GM19351 (cell line): ENCODE results near the gene CNOT3.
"Not testable (repeated sequence)": the region's sequence is repeated elsewhere in the genome, so short reads cannot be mapped to it uniquely, and the experiment has no call there.

Experiments used
- ATAC-seq: cut with Tn5 transposase; IDR thresholded peaks from one replicate; pipeline ENCODE4 v1.9.1; 2021; ENCODE audit warnings: mild to moderate bottlenecking, moderate library complexity; ENCODE audit not compliant: unreplicated experiment

Gene CNOT3

DNA sequence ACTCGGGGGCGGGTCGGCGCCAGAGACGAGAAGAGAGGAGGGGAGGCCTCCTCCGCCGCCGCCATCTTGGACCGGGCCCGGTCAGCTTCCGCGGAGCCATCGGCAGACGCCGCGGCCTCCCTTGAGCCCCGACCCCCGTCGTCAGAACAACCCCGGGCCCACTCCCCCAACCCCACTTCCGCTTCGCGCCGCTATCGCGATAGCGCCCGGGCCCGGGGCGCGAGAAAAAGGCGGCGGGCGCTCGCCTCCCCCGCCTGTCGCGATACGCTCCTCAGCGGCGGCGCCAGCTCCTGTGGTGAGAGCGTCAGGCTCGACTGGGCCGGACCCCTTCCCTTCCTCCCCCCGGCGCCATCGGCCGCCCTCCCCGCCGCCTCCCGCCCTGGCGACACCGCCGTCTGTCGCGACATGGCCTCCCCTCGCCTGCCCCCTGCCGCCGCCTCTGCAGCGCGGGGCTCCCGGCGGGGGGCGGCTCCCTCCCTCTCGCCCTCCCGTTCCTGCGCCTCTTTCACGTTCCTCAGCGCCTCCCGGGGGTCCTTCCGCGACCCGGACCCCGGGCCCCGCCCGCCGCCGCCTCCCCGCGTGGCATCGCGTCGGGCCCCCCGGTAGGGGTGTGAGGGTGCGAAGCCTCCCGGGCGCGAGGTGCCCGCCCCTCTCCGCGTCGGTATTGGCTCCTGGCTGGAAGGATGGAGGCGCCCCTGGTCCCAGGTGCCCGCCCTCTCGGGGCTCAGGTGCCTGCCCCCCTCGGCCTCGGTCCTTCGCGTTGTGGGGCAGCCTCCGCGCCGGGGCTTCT is at the start of gene CNOT3:
Gene CNOT3 (plus strand): TSS at position 64 of the 790 bp plus-strand sequence. CDS start 5,217 bp downstream, outside the sequence.
- no peak for ATAC-seq

DNA sequence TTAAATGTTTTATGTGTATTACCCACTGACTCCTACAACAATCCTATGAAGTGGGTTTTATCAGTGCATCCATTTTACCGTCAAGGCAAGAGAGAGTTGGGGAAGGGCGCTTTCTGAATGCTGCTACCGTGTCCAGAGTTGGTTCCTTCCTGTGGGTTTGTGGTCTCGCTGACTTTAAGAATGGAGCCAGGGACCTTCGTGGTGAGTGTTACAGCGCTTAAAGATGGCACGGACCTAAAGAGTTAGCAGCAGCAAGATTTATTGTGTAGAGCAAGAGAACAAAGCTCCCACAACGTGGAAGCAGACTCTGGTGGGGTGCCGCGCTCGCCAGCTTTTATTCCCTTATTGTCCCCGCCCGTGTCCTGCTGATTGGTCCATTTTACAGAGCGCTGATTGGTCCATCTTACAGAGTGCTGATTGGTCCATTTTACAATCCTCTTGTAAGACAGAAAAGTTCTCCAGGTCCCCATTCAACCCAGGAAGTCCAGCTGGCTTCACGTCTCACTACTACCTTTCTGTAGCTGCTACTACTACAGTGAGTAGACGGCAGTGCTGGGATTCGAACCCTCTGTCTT is 43.0 kb upstream of the CNOT3 start:
- no peak for ATAC-seq

DNA sequence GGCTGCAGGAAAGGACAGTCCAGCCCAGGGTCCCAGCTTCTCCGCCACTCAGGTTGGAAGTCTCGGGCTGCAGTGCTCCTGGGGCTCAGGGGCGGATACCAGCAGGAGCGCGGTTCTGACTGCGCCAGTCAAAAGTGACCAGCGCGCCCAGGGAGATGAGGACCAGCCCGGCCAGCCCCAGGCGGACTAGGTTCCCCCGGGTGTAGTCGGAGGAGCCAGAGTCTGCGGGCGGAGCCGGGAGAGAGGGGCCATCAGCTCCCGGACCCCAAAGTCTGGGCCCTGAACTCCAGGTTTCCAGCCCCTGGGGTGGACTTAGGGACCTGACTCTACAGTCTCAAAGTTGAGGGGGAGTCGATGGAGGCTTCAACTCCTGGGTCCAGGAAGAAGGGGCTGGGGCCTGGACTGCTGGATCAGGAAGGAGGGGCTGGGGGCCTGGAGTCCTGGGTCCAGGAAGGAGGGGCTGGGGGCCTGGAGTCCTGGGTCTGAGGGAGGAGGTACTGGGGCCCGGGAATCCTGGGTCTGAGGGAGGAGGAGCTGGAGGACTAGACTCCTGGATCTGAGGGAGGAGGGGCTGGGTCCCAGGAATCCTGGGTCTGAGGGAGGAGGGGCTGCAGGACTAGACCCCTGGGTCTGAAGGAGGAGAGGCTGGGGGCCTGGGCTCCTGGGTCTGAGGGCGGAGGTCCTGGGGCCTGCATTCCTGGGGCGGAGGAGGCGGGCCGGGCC is 42.3 kb upstream of the CNOT3 start:
- ATAC-seq, result no peak

DNA sequence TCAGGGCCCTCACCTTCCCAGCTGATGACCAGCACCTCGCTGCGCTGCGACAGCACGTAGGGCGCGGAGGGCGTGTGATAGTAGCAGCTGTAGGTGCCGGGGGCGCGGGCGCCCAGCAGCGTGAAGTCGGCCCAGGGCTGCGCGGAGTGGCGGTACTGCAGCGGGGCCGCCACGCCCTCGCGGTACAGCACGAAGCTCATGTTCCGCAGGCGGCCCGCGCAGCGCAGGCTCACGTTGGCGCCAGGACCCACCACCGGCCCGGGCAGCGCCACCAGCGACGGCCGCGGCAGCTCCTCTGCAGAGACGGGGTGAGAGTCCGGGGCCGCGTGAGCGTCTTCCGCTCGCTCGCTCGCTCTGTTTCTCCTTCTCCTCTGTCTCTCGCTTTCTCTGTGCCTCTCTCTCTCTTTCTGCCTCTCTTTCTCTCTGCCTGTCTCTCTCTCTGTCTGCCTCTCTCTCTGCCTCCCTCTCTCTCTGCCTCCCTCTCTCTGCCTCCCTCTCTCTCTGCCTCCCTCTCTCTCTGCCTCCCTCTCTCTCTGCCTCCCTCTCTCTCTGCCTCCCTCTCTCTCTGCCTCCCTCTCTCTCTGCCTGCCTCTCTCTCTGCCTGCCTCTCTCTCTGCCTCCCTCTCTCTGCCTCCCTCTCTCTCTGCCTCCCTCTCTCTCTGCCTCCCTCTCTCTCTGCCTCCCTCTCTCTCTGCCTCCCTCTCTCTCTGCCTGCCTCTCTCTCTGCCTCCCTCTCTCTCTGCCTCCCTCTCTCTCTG is 41.5 kb upstream of the CNOT3 start:
- ATAC-seq, result not testable (repeated sequence)

DNA sequence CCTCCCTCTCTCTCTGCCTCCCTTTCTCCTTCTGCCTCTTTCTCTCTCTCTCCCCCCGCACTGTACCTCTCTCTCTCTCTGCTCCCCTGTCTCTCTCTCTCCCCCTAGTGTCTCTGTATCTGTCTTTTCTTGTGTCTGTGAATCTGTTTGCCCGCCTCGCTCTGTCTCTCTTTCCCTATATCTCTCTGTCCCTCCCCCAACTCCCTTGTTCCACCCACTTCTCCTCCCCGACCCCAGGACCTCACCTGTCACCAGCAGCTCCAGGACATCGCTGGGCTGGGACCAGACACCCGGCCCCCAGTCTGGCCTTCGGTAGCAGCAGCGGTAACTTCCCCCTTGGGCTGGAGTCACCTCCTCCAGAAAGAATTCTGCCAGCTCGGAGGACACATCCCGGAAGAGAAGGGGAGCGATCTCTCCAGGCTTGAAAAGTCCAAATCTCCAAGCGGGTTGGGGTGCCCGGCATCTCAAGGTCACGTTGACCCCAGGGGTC is 40.9 kb upstream of the CNOT3 start:
- no peak for ATAC-seq

DNA sequence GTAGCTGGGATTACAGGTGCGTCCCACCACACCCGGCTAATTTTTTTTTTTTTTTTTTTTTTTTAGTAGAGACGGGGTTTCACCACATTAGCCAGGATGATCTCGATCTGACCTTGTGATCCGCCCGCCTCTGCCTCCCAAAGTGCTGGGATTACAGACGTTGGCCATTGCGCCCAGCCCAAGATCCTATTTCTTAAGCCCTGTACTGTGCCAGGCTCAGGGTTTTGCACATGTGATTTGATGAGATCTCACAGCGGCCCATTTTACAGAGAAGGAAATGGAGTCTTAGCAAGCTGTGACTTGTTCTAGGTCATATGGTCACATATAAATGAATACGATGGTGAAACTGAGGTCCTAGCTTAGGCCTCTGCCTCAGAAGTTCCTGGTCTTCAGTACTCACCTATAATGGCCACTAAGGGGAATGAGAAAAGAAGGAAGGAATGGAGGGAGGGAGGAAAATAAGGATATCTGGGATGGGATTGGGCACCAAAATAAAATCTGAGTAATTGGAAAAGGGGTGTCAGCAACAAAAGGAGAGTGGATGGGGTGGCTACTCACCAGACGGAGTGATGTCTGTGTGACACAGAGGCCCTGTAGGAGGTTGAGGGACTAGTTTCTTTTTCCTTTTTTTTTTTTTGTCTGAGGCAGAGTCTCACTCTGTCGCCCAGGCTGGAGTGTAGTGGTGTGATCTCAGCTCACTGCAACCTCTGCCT is 38.2 kb upstream of the CNOT3 start:
- no peak for ATAC-seq

DNA sequence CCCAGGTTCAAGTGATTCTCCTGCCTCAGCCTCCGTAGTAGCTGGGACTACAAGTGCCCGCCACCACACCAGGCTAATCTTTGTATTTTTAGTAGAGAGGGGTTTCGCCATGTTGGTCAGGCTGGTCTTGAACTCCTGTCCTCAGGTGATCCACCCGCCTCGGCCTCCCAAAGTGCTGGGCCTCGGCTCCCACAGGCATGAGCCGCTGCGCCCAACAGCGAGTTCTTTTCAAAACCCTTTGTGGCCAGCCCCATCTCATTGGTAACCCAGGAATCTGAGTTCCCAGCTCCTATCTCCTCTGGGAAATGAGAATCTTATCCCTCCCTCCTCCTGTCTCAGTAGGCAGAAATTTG is 37.7 kb upstream of the CNOT3 start:
- not testable (repeated sequence) for ATAC-seq

DNA sequence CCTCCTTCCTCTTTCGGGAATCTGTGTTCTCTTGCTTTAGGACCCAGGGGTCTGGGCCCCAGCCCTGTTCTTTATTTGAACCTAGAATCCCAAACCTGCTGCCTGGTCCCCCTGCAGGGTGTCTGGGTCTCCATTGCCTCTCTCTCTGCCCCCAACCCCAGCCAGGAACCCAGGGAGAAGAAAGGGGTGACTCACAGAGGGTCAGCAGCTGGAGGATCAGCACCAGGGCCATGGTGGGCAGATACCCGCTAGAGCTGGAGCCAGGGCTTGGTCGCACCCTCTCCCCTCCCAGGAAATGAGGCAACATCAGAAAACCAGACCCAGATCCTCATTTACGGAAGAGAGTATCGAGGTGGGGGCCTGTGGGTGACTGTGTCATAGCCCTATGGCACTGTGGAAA is 37.0 kb upstream of the CNOT3 start, which contains the start of gene OSCAR:
Gene OSCAR (minus strand): TSS at position 243 of the 400 bp plus-strand sequence. CDS start 11 bp downstream, at position 232.
- ATAC-seq, result no peak

DNA sequence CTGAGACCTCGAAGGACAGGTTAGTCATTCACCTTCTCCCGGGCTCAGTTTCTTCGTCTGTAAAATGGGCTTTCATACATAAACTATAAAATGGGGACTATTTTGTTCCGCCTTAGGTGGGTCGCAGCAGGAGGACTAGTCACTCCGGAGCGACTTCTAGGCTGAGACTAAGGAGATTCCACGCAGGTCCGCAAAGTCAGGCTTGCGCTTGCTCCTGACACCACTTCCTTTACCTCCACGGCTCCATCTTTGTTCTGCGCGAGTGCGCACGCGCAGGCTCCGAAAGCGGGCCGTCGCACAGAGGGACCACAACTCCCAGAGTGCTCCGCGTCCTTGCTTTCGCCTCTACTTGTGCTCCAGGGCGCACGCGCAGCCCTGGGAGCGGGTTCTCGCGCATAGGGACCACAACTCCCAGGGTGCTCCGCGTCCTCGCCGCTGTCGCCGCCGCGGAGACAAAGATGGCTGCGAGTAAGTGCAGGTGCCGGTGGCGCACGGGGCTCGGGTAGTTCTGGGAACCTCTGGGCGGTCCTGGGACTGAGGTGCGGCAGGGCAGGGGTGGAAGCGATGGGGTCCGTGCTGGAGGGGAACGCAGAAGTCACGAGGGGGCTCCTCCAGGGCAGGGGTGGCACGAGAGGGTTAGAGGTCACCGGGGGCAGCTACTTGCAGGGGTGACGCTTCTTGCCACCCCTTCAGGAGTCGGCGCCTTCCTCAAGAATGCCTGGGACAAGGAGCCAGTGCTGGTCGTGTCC is 35.0 kb upstream of the CNOT3 start, which contains the start of gene NDUFA3:
Gene NDUFA3 (plus strand): TSS at position 435 of the 749 bp plus-strand sequence. CDS start 24 bp downstream, at position 459.
- ATAC-seq, result peak; percentile 97

DNA sequence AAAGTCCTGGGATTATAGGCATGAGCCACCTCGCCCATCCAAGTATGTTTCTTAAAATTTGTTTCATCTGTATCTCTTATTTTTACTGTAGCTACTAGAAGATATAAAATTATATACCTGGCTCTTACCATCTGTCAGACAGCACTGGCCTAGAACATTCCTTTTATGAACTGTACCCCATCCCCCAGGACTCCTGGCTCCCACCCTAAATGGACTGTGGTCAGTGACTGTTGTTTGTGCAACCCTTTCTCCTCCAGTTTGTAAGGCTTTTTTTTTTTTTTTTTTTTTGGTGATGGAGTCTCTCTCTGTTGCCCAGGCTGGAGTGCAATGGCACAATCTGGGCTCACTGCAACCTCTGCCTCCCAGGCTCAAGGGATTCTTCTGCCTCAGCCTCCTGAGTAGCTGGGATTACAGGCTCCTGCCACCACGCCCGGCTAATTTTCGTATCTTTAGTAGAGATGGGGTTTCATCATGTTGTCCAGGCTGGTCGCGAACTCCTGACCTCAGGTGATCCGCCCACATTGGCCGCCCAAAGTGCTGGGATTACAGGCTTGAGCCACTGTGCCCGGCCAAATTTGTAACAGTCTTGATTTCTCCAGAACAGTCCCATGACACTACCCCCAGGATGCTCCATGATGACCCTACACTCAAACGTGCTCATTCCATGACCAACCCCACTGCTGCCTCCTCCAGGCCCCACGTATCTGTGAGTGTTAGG is 32.4 kb upstream of the CNOT3 start:
- no peak for ATAC-seq

DNA sequence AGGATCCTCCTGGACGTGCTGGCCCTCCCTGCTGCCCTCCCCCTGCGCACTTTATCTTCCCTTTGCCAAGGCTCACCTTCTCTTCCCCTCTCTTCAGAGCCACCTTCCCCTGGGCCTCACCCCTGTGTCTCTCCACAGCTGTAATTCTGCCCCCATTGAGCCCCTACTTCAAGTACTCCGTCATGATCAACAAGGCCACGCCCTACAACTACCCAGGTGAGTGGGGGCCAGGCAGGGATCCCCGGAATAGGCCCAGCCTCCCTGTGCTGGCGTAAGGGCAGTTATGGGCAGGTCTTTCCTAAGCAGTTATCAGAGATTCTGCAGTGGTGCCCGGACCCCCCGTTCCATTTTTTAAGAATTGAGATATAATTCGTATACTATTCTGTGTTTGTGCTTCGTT is 31.8 kb upstream of the CNOT3 start:
- no peak for ATAC-seq

DNA sequence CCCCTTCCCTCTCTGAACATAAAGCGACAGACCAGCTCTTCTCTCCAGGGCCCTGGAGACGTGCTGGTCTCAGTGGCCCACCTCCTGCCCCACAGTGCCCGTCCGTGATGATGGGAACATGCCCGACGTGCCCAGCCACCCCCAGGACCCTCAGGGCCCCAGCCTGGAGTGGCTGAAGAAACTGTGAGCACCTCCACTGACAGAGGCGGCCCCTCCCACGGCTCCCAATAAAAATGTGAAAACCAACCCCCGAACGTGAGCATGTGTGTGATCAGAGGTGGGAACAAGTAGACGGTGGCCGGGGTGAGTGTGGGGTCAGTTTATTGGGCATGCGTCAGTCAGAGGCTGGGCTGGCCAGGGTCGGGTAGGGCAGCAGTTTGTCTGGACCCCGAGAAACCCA is 30.8 kb upstream of the CNOT3 start:
- ATAC-seq, result no peak

DNA sequence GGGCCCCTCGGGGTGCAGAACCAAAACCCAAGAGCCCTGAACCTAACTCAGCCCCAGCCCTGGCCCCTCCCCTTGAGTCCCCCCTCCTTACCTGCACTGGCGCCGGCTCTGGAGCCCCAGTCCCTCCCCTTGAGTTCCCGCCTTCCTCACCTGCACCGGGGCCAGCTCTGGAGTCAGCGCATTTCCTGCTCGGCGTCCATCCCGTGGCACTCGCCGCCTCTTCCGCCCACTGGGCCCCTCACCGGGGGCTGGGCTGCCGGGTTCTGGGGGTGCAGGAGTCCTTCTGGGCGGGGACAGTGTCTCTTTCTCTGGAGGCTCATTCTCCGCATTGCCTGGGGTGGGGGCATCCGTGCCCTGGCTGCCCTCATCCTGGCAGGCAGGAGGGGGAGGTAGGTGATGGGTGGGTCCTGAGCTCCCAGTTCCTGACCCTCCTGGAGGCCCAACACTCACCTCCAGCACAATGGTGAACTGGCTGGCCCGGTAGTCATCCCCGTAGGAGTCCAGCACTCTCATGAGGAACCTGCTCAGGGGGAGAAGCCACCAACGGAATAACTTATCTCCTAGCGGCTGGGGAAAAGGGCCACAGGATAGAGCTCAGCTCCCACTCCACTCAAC is 29.6 kb upstream of the CNOT3 start:
- no peak for ATAC-seq

DNA sequence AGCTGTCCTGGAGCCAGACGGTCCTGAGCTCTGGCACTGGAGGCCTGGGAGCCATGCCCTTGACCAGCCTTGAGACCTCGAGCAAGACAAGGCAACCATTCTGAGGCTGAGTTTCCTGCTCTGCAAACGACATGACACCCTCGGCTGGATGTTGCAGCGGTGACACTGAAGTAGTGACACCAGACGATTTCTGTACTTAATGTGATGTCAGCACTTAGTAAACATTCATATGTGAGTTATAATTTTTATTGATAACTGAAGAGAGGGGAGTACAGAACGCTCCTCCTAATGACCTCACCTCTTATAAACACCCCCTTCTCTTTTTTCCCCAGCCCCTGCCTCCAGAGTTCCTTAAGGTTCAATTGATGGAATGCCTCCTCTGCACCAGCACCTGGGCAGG is 29.1 kb upstream of the CNOT3 start:
- ATAC-seq, result no peak

DNA sequence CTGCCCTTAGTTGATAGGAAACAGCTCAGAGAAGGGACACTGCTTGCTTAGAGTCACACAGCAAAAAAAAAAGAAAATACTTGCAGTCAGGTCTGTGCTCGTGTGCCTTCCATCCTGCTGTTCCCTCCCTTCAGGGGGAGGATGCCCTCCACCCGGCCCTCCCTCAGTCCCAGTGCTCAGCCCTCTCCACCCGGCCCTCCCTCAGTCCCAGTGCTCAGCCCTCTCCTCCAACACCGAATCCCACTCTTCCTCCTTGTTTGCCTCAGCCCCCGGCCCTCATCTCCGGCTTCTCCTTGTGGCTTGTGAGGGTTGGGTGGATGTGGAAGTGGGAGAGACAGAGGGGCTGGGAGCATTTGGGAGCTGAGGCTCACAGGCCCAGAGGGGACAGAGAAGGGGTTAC is 27.9 kb upstream of the CNOT3 start:
- no peak for ATAC-seq

DNA sequence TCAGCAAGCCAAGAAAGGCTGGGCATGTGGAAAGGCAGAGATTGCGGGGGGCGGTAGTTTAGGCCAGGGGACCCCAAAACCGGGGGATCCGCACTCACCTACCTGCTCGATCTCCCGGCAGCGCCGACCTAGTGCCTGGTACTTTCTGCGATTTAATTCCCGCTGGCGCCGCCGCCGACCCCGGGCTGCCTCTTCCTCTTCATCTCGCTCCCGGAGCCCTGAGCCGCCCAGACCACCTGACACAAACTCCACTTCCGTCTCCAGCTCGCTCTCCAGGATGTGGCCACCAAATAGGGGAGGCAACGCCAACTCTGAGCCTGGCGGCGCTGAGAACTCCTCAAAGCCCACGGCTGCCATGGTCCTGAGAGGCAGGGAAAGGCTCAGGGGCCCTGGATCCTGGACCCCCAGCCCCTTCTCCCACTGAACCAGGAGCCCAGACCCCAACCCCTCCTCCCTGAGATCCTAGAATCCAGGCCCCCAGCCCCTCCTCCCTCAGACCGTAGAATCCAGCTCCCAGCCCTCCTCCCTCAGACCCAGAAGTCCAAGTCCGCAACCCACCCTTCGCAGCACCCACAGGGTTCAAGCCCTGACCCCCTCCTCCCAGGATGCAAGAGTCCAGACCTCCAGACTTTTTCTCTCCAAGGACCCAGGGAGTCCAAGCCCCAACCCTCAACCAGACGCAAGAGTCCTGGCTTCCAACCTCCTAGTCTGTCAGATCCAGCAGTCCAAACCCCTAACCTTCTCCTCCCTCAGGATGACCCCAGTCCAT is 23.0 kb upstream of the CNOT3 start:
- ATAC-seq, result no peak
